Effector memory CD8-positive, alpha-beta T cell (primary cell): ENCODE measurements around the gene EEFSEC.
A peak's percentile ranks its signal among the peaks of the same experiment; 100 is the strongest.

Source experiments
- ATAC-seq: fragments of 150-1000 bp; cut with Tn5 transposase; replicated peaks from 2 replicates; pipeline ENCODE4 v1.10.0; 2021; ENCODE audit warnings: mild to moderate bottlenecking, moderate library complexity
- DNase-seq, 3 experiments: peaks; one replicate each; pipeline ENCODE4 v3.0.0; 2021
- H3K27ac Mint-ChIP-seq, 2 donors: one replicate each; pipeline ENCODE4 v1.8.0; 2022; ENCODE audit warnings: mild to moderate bottlenecking in 2 of 2, mixed read lengths in 2 of 2, moderate library complexity in 2 of 2
- H3K27me3 Mint-ChIP-seq, 2 donors: one replicate each; pipeline ENCODE4 v1.8.0; 2022; ENCODE audit warnings: mixed read lengths in 2 of 2
- H3K36me3 Mint-ChIP-seq: one replicate; pipeline ENCODE4 v1.8.0; 2022; ENCODE audit warnings: mild to moderate bottlenecking, moderate library complexity, mixed read lengths; ENCODE audit not compliant: insufficient read depth
- H3K4me1 Mint-ChIP-seq, 2 donors: one replicate each; pipeline ENCODE4 v1.8.0; 2022; ENCODE audit warnings: low read depth in 2 of 2, mixed read lengths in 2 of 2
- H3K4me3 Mint-ChIP-seq, 2 donors: one replicate each; pipeline ENCODE4 v1.8.0; 2022; ENCODE audit warnings: mild to moderate bottlenecking in 2 of 2, mixed read lengths in 2 of 2, moderate library complexity in 2 of 2
- H3K9me3 Mint-ChIP-seq, 2 donors: one replicate each; pipeline ENCODE4 v1.8.0; 2022; ENCODE audit warnings: mixed read lengths in 2 of 2

Gene EEFSEC

DNA sequence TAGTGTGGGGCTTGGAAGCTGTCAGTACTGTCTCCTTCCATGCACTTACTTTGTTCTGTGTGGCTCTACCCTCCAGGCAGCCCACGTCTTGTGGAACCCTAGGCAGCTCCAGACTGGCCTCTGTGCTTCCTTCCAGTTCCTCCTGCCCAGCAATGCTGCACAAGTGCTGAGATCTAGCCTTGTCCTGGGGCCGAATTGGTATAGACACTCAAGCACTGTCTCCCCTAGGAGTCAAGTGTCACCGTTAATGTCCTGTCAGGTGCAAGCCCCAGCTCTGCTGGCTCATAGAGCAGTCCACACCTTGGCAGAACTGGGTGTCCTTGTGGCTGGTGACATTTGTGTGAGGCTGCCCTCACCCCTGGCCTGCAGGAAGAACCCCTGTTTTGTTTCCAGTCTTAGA is 130.1 kb downstream of the EEFSEC start:
- H3K4me1 Mint-ChIP-seq, result peaks cover 3 to 4% of the 10 kb centered on the region in 2 donors
- H3K9me3 Mint-ChIP-seq, result no peaks in the 10 kb centered on the region
- no peaks in the 10 kb centered on the region for H3K27me3 Mint-ChIP-seq
- DNase-seq, result no peak
- H3K36me3 Mint-ChIP-seq, result peaks cover 3% of the 10 kb centered on the region
- H3K4me3 Mint-ChIP-seq, result no peak overlapping the region
- no peak for ATAC-seq
- H3K27ac Mint-ChIP-seq, result peak overlapping the region in 1 of 2 donors; percentile 70

DNA sequence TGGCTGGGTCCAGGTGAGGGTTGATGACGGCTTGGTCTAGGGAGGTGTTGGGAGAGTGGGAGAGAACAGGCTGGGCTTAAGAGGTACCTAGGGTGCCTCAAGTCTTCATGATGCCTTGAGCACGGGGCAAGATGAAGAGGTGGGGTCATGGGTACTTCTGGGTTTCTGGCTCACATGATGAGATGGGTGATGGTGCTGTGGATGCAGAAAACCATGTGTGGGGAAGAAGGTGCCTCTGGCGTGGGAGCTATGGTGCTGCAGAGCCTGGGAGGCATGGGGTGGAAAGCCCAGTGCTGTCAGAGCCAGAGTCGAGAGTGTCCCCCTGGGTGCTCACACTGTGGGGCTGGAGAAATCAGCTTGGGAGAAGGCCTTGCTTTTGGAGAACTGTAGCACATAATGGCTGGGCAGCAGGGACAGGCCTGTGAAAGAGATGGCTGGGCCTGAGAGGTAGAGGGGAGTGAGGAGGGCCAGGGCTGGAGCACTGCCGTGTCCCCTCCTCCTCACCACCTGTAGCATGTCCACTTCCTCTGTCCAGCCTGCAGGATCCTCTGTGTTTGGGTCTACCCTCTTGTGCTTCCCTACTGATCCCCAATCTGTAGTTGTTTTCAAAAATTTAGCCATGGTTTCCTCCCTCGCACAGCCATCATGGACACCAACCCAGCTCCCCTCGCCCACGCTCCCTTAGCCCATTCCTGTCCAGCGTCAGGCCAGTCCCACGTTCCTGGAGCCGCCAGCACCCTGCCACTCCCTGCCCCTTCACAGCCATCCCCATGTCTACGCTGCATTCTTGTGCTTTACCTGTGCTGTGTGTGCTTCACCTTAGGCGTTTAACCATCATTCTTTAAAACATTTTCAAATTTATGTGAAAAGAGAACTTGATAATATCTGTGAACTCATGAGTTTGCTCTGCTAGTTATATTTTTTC is 132.0 kb downstream of the EEFSEC start:
- Mint-ChIP-seq H3K9me3 (no peaks in the 10 kb centered on the region), H3K27me3 (no peaks in the 10 kb centered on the region), H3K4me3 (no peak overlapping the region), H3K4me1 (peaks cover 3 to 4% of the 10 kb centered on the region in 2 donors), H3K27ac (peak overlapping the region in 1 of 2 donors; percentile 78), H3K36me3 (peaks cover 3% of the 10 kb centered on the region)
- DNase-seq (no peak), ATAC-seq (no peak)

DNA sequence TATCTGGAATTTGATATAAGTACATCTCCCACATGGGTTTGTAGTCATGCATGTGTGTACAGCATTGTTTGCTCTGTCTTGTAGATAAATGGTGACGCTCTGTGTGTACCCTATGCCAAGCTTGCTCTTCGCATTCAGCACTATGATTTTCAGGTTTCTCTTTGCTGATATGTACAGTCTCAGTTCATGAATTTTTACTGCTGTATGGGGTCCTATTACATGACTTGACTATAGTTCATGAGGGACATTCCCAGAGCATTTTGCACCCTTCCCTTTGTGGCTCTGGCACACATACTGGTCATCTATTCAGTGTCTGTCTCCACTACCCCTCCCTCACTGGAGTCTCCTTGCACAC is 132.7 kb downstream of the EEFSEC start:
- H3K27me3 Mint-ChIP-seq, result no peaks in the 10 kb centered on the region
- no peak for DNase-seq
- peaks cover 3 to 4% of the 10 kb centered on the region in 2 donors for H3K4me1 Mint-ChIP-seq
- no peak for ATAC-seq
- peaks cover 3% of the 10 kb centered on the region for H3K36me3 Mint-ChIP-seq
- H3K27ac Mint-ChIP-seq, result peak overlapping the region in 1 of 2 donors; percentile 11
- no peak overlapping the region for H3K4me3 Mint-ChIP-seq
- H3K9me3 Mint-ChIP-seq, result no peaks in the 10 kb centered on the region

DNA sequence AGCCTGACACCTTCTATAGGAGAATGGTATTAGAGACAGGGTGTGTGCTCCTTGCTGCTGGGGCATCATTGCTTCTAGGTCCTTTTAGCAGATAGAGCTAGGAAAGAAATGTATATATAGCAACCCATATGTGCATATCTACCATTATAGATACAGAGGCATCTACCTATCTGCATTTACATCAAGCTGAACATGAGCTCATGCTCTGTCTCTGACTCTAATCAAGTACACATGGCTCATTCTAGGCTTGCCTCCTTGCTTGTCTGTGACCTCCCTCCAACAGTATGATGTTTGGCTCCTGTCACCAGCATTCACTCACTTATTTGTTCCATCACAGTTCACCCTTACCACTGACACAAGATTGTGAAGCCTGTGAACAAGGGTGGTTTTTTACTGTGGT is 133.4 kb downstream of the EEFSEC start:
- no peak for DNase-seq
- H3K4me1 Mint-ChIP-seq, result peaks cover 4 to 9% of the 10 kb centered on the region in 2 donors
- H3K27ac Mint-ChIP-seq, result peak overlapping the region; percentile 8 to 11
- H3K4me3 Mint-ChIP-seq, result no peak overlapping the region
- no peaks in the 10 kb centered on the region for H3K27me3 Mint-ChIP-seq
- ATAC-seq, result no peak
- peaks cover 3% of the 10 kb centered on the region for H3K36me3 Mint-ChIP-seq
- no peaks in the 10 kb centered on the region for H3K9me3 Mint-ChIP-seq

DNA sequence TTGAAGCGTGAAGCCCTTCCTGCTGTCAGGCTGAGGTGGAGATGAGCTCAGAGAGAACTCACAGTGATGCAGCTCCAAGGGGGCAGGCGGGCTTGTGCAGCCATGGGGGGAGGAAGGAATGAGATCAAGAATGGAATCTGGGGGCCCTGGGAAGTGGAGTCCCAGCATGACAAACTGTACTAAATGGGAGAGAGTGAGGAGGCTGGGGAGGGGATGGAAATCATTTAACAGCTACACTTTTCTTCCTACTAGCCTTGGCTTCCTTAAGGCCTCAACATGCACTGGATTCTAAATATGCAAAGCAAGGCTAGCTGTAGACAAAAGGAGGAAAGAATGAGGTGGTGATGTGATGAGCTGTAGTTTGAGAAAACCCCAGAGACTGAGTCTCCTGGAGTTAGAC is 133.9 kb downstream of the EEFSEC start:
- DNase-seq (no peak), ATAC-seq (no peak)
- Mint-ChIP-seq H3K27ac (peak overlapping the region in 1 of 2 donors; percentile 8), H3K4me1 (peaks cover 4 to 9% of the 10 kb centered on the region in 2 donors), H3K36me3 (peaks cover 3% of the 10 kb centered on the region), H3K4me3 (no peak overlapping the region), H3K9me3 (no peaks in the 10 kb centered on the region), H3K27me3 (no peaks in the 10 kb centered on the region)

DNA sequence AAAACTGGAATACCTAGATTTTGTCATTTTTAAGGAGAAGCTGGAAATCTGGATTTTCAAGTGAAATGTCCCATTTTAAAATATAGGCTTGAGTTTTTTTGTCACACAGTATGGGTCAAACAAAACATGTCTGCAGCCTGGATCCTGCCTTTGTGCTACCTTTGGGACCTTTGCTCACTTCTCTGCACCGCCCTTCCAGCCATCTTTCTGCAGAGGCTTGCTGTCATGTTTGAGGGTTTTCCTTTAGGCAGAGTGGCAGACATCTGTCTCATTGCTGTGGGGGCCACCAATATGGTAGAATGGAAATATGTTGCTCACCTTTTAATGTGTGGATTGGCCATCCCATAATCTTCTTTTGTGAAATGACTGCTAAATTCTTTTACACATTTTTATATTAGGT is 136.3 kb downstream of the EEFSEC start:
- peaks cover 3% of the 10 kb centered on the region for H3K36me3 Mint-ChIP-seq
- H3K27ac Mint-ChIP-seq, result peak overlapping the region in 1 of 2 donors; percentile 67
- H3K4me1 Mint-ChIP-seq, result peaks cover 8 to 18% of the 10 kb centered on the region in 2 donors
- H3K9me3 Mint-ChIP-seq, result no peaks in the 10 kb centered on the region
- DNase-seq (no peak), ATAC-seq (no peak)
- no peaks in the 10 kb centered on the region for H3K27me3 Mint-ChIP-seq
- no peak overlapping the region for H3K4me3 Mint-ChIP-seq

DNA sequence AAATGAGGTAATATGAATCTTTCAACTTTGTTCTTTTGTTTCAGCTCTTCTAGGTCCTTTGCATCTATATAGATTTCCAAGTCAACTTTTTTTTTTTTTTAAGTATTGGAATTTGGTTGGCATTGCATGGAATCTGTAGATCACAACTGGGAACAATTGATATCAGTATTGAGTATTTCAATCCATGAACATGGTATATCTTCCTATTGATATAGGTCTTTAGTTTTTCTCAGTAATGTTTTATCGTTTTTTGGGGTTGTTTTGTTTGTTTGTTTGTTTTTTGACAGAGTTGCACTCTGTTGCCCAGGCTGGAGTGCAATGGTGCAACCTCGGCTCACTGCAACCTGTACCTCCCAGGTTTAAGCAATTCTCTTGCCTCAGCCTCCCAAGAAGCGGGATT is 137.2 kb downstream of the EEFSEC start:
- Mint-ChIP-seq H3K4me3 (no peak overlapping the region), H3K4me1 (peaks cover 7 to 21% of the 10 kb centered on the region in 2 donors), H3K9me3 (no peaks in the 10 kb centered on the region), H3K27ac (no peak overlapping the region), H3K36me3 (peaks cover 3% of the 10 kb centered on the region), H3K27me3 (no peaks in the 10 kb centered on the region)
- ATAC-seq (no peak), DNase-seq (no peak)

DNA sequence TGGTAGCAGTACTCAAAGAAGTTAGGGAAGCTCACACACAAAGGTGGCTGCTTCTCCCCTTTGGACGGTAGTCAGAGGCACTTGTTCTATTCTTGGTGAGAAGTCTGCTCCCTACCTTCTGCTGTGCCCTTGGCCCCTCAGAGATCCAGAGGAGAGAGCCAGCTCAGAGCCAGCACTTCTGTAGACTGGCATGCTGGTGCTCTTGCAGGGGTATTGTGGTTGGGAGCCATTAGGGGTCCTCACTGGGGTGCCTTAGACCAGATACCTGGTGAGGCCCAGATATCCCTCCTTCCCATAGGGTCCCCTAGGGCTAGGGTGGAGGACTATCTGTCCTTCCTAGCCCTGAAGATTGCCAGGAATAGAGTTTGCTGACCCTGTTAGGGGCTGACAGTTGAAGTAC is 140.6 kb downstream of the EEFSEC start:
- H3K4me3 Mint-ChIP-seq, result peak overlapping the region in 1 of 2 donors; percentile 5
- ATAC-seq, result no peak
- DNase-seq, result no peak
- no peaks in the 10 kb centered on the region for H3K27me3 Mint-ChIP-seq
- H3K9me3 Mint-ChIP-seq, result peaks cover 0 to 2% of the 10 kb centered on the region in 2 donors
- no peaks in the 10 kb centered on the region for H3K36me3 Mint-ChIP-seq
- peak overlapping the region in 1 of 2 donors; percentile 71 for H3K27ac Mint-ChIP-seq
- peaks cover 8 to 18% of the 10 kb centered on the region in 2 donors for H3K4me1 Mint-ChIP-seq

DNA sequence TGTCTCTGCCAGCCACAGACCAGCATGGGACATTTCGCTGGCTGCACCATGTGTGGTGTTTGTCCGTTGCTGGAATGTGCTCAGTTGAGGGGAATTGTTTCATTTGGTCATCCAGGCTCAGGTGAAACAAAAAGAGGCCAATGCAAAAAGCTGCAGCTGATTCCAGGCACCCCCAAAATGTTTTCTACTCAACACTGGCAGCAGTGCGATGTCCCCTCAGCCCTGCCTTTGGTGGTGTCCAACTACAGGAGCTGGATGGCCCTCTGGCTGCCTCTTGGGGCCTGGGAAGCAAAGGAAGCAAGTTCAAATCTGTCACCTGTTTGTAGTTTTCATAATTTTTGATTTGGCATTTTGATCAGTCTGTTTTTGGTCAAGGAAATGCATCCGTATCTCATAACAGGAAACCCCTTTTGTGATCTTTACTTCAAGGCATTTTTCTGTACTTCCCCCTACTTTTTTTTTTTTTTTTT is 141.8 kb downstream of the EEFSEC start:
- H3K4me1 Mint-ChIP-seq, result peaks cover 8 to 18% of the 10 kb centered on the region in 2 donors
- peak overlapping the region; percentile 54 to 57 for H3K27ac Mint-ChIP-seq
- no peak overlapping the region for H3K4me3 Mint-ChIP-seq

DNA sequence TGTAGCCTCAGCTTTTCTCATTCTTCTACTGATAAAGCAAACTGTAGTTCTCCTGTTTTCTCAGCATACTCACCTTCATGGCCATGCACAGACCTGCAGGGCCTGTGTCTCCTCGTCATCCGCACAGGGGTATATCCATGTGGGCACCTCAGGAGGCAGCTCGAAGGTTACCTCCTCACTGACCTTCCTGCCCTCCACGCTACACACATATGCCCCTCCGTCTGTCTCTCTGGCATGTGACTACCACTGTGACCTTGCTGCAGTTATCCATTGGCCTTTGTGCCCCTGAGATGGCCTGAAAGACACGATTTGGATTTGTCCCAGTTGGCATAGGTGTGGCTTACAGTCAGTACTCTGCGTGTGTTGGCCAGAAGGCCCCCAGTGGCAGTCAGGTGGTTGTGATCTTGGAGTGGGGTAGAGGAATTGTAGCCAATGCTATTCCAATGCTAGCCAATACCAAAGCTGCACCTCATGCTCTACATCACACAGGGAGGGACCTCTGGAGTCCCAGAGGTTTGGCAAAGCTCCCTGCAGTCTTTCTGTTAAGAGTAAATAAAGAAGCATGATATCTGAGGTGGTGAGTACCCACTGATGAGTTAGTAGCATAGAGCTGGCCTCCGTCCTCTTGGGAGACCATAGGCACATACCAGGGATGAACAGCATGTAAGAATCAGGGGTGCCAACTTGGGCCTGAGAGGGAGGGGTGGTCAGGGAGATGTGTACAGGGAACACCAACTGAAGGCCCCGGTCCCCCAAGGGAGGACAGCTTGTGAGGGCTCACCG is 143.4 kb downstream of the EEFSEC start:
- no peak for DNase-seq
- Mint-ChIP-seq H3K4me3 (no peak overlapping the region), H3K9me3 (peaks cover 0 to 2% of the 10 kb centered on the region in 2 donors), H3K27me3 (no peaks in the 10 kb centered on the region), H3K27ac (no peak overlapping the region), H3K4me1 (peaks cover 8 to 12% of the 10 kb centered on the region in 2 donors), H3K36me3 (no peaks in the 10 kb centered on the region)
- ATAC-seq, result no peak

More for the DNA sequence above, 141.8 kb downstream of the EEFSEC start:
- H3K27me3 Mint-ChIP-seq, result no peaks in the 10 kb centered on the region
- ATAC-seq (peak; percentile 26), DNase-seq (no peak)
- H3K9me3 Mint-ChIP-seq, result peaks cover 0 to 2% of the 10 kb centered on the region in 2 donors
- no peaks in the 10 kb centered on the region for H3K36me3 Mint-ChIP-seq

DNA sequence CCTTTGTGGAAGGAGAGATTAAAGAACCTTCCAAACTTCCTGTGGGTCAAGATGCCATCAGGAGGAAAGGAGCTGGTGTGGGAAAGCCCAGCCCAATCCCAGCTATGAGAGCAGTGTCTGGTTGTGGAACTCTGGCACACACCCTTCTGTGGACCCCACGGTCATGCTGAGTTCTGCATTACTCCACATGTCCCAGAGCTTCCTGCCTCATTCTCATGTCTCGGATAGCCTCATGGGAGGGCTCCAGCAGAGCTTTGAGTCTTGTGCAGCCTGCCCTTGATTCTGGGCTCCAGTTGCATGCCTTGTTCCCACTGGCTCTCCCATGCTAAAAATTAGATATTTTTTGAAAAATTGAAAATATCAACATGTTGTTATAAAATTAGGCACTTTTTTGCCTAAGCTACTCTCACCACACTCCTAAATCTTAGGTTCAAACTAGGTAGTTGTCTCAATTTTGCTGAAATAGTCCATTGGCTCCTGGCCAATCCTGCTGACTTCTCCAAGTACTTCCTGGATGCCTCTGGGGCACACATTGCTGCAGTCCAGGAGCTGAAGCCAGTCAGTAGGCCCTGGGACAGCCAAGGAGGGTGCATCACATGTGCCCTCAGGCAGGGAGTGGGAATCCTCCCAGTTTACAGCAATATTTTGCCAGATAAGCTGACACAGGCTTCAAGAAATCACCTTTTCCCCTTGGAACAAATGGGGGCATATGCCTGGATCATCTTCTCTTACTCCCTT is 144.3 kb downstream of the EEFSEC start:
- H3K4me3 Mint-ChIP-seq, result no peak overlapping the region
- ATAC-seq, result no peak
- H3K27ac Mint-ChIP-seq, result no peak overlapping the region
- H3K4me1 Mint-ChIP-seq, result peaks cover 8 to 12% of the 10 kb centered on the region in 2 donors
- H3K36me3 Mint-ChIP-seq, result no peaks in the 10 kb centered on the region
- peaks cover 0 to 2% of the 10 kb centered on the region in 2 donors for H3K9me3 Mint-ChIP-seq
- H3K27me3 Mint-ChIP-seq, result no peaks in the 10 kb centered on the region
- DNase-seq, result no peak

DNA sequence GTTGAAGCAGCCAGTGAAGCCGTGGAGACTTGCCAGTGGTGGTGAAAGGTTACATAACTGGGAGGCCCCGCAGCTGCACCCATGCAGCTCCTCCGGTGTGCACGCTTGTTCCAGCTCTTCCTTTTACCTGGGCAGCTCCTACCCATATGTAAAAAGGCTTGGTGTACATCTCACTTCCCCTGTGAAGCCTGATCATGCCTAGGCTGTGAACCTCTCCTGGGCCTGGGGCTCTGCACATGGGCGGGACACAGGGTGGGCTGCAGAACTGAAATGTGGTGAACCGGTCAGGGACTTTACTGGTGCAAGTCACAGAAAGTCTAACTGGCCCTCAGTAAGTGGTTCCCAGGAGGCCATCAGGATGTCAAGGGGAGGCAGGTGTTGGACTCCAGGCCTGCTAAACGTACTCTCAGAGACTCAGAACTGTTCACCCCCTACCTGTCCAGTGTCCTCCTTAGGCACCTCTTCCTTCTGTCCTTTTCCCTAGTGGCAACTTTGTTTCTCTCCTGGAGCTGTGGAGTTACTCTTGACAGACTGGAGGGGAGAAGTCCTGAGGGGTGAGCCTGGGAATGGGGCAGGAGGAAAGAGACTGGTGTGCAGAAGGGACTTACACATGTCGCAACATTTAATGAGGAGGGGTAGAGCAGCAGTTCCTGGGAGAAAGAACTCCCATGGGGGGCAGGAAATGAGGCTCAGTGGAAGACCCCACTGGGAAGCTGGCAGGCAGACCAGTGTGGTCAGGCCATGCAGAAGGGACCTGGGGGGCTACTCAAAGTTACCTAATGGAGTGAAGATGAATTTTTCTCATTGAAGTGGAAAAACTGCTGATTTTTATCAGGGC is 148.1 kb downstream of the EEFSEC start:
- peaks cover 0 to 2% of the 10 kb centered on the region in 2 donors for H3K4me1 Mint-ChIP-seq
- H3K36me3 Mint-ChIP-seq, result no peaks in the 10 kb centered on the region
- no peak overlapping the region for H3K4me3 Mint-ChIP-seq
- peaks cover 0 to 2% of the 10 kb centered on the region in 2 donors for H3K9me3 Mint-ChIP-seq
- DNase-seq (no peak), ATAC-seq (no peak)
- no peaks in the 10 kb centered on the region for H3K27me3 Mint-ChIP-seq
- H3K27ac Mint-ChIP-seq, result peak overlapping the region in 1 of 2 donors; percentile 4
